CD4-positive, alpha-beta T cell treated with Interleukin-4 for 4 hours (primary cell): ENCODE measurements around the gene PAK5.

Experiments
- DNase-seq: peaks from one replicate; pipeline ENCODE4 v3.0.0-alpha.2; 2020

The PAK5 gene

DNA sequence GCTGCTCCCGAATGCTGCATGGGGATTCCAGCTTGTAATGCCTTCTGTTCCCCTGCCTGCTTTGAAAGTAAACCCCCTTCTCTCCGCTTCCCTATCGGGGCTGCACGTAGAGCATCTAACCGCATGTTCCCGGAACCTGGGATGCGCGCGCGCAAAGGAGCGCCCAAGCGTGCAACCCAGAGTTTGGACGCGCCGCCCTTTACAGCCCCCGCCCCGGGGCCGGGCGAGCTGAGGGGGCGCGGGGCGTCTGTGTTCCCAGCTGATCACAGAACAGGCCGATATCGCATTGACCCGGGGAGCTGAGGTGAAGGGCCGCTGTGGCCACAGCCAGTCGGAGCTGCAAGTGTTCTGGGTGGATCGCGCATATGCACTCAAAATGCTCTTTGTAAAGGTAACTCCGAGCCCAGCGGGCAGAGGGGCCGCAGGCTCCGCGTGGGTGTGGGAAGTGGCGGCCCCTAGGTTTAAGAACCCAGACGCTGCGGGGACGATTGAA lies 323.1 kb downstream of the PAK5 start:
- DNase-seq, result no peak

GRCh38 chr20:9515214-9515585 lies 323.7 kb downstream of the PAK5 start:
- no peak for DNase-seq

DNA sequence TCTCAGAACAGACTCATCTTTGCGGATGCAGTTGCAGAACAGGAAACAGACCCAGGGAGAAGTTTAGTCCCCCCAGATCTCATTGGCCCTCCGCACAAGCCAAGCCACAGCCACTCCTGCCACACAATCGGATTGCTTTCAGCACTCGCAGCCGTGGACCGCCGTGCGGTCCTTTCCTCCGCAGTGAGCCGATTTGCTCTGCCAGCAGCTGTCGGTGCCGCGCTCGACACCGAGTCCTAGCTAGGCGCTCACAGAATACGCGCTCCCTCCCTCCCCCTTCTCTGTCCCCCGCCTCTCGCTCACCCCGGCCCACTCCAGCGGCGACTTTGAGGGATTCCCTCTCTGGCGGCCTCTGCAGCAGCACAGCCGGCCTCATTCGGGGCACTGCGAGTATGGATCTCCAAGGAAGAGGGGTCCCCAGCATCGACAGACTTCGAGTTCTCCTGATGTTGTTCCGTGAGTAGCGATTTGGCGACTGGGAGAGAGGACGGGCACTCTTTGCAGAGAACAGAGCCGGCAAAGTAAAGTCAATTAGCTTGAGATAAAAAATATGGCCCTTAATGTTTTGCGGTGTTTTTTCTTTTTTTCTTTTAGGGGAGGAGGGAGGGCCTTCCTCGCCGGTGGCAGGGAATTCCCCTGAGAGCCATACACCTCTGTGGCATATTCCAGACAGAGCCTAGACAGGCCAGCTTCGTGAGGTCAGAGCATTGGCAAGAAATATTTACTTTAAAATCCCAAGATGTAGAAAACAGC lies 324.2 kb downstream of the PAK5 start, which contains the start of gene LAMP5:
Gene LAMP5 (plus strand): TSS at position 130 of the 753 bp plus-strand sequence. CDS start 263 bp downstream, at position 393.
- no peak for DNase-seq

- no peak for DNase-seq
Observed at GRCh38 chr20:9514072-9514460, 324.8 kb downstream of the PAK5 start.

GRCh38 chr20:9510911-9511310 lies 328.0 kb downstream of the PAK5 start:
- DNase-seq, result no peak

DNA sequence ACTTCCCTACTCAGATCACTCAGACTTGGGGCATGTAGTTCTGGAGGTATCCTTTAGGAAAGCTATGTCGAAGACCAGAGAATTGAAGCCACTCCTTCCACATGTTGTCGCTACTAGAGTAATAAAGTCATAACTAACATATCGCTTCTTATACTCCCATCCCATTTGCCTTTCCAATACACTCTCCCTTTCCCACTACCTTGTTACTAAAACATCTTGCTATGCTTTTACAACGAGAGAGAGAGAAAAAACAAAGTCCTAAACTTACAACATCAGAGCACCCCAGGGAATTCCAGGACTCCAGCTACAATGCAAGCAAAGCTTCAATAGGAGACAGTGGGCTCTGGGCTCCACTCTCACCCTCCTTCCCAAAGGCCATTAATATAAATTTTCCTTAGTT lies 329.6 kb downstream of the PAK5 start:
- DNase-seq, result no peak

DNA sequence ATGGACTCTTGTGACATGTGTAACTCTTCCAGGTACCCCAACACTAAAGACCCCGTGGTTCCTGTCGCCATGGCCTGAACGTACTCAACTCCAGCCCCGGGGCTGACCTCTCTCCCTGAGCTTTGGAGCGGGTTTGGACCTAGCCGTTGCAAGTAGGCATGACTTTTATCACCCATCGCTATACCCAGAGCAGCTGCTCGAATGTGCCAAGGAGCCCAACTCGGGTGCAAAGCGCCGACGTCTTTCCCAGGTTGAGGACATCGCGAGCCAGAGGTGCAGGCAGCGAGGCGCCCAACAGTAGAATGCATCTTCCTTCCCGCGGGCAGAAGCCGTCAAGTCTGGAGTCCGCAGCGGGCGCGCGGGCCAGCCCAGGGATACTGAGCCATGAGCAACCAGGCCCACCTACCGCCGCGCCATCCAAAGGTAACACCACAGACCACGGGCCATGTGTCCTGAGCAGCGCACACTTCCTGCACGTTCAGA lies 330.1 kb downstream of the PAK5 start:
- DNase-seq, result no peak

DNA sequence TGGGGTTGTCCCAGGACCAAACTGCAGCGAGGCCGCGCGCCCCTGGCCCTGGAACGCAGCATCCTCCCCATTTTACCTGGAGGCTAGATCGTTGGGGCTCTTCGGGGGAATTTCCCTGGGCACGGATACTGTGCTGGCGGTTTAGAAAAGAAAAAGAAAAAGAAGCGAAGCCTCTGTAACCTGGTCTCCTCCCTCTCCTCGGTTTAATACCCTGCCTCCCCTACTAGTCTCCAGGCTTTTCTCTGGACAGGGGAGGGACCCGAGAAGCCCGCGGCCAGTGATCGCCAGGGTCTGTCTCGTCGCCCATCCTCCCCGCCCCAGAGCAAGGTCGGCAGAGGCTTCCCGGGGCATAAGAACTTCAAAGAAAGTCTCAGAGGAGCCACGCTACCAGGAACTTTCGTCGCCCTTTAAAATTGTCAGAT lies 330.6 kb downstream of the PAK5 start:
- no peak for DNase-seq

DNA sequence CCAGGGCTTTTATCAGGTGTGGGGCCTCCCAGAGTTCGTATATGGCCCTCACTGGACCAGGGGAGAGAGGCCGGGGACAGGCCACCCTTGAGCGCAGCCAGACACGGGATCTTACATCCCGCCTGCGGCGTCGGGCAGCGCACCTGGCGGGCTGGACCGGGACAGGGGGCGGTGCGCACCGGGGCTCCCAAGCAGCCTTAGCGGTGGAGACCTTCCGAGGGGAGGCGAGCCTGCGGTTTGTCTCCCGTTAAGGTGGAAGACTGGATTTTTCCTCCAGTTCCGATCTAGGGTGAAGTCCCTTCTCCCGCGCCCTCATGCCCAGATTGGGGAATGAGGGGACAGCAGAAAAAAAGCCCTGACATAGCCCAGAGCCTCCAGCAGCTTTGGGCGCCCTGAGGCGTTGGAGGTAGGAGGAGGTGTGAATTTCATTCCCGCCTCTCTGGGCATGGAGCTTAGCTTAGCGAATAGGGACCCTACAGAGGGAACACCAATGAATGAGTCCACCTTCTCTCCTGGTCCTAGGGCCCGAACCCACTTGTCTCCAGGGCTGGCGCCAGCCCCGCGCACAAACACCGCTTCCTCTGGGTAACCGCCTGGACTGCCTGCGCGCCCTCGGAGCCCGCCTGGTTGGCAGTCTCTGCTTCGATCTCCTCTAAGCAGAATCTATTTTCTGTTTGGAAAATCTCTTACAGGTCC lies 331.2 kb downstream of the PAK5 start:
- DNase-seq, result no peak

DNA sequence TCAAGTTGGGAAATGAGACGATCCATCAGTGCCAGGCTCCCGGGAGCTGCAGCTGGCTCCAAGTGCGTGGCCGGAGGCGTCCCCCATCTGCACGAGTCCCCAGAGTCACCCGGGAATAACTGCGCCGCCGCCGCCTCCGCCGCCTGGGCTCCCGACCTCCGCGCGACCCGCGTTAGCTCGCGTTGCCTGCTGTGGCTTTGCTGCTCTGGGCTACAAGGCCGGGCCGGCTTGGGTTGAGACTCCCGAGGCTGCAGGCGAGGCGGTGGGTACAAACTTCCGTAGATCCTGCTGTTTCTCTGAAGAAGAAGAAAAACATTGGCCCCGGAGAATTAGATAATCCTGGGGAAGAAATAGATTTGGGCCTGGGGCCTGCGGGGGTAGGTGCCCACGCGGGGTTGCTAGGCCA lies 331.9 kb downstream of the PAK5 start:
- no peak for DNase-seq

DNA sequence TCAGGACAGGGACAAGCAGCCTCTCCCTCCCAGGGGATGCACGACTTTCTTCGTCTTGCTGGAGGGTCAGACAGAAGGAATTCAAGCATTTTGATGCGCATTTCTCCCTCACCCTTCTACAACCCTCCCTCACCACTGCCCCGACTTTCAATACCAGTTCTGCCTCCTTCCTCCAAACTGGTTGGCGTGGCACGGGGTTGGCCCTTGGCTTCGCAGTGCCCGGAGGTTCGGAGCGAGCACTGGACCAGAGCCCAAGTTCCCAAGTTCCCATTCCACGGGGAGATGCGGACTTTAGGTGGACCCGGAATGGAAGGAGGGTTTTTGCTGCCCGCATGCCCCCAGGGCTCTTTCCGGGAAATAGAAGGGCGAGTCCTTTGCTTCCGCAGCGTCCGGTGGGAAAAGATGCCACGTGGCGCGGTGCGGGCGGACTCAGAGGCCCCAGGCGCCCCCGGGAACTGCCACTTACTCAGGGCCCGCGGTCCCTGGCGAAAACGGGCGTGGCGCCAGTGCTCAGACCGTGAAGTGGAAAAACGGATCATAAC lies 332.5 kb downstream of the PAK5 start:
- DNase-seq, result no peak

DNA sequence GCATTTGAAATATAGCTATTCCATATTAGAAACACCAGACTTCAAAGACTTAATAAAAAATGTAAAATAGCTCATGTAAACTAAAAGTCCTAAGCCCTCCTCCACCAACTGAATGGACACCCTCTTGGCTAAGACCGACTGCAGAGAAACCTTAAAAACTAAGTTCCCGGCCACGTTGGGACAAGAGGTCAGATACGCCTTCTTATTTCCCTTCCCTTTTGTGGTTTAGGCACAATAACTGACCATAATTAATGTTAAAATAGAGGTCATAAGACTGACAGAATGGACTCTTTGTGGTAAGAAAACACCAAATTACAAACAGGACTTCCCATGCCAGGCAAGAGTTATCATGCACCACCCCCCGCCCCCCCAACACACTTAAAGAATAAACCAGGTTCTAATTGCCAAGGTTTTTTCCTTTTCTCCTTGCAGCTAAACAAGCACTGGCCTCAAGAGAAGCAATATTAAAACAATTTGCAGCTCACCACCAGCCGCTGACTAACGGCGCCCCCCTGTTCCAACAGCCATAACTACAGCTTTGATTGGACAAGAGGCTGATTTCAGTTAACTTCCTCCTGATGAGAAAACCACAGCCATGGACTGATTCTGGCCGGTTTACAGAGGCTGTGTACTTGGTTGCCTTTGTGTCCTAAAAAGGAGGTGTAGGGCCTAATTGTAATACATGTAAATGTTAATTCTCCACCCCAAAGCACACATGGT lies 335.2 kb downstream of the PAK5 start:
- DNase-seq, result no peak

DNA sequence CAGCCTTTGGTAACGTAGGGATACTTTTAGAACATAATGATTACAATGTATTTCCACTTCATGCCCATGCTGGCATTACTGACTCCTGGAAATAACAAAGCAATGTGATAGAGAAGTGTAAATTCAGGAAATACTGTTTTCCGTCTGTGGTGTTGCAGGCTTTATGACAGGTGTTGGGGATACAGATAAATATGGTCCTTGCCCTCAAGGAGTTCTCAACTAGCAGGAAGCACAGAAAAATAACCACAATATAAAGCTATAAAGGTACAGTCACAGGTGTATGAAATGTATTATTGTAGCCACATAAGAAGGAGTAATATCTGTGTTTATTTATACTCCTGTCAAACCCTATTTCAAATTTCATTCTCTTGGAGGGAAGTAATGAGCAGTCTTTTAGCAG lies 337.4 kb downstream of the PAK5 start:
- no peak for DNase-seq

DNA sequence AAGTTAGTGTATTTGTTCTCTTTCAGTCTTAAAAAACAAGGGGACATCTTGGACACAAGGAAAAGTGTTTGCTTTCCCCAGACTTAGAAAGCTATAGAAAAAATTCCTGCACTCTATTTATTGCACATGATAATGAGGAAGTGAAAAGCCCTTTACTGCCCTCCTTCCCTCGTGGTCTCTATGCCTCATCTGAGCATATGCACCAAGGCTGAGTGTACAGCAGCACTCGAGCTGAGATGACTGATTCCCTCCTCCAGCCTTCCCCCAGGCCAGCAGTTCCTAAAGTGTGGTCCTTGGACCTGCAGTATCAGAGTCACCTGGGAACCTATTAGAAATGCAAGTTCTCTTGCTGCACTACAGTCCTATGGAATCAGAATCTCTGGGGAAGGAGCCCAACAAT lies 338.8 kb downstream of the PAK5 start:
- DNase-seq, result no peak

- DNase-seq, result no peak
Observed at GRCh38 chr20:9499126-9499899, 339.6 kb downstream of the PAK5 start.

DNA sequence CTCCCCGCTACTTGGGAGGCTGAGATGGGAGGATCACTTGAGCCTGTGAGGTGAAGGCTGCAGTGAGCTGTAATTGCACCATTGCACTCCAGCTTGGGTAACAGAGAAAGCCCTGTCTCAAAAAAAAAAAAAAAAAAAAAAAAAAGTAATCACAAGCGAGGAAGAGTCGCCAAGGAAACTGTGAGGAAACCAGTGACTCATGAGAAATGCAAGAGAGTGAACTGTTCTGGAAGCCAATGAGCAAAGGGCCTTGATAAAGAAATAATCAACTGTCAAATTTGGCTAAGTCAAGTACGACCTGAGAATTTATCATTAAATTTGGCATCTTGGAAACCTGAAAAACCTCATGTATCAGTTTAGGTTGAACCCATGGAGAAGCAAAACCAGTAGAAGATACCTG lies 340.6 kb downstream of the PAK5 start:
- DNase-seq, result no peak

DNA sequence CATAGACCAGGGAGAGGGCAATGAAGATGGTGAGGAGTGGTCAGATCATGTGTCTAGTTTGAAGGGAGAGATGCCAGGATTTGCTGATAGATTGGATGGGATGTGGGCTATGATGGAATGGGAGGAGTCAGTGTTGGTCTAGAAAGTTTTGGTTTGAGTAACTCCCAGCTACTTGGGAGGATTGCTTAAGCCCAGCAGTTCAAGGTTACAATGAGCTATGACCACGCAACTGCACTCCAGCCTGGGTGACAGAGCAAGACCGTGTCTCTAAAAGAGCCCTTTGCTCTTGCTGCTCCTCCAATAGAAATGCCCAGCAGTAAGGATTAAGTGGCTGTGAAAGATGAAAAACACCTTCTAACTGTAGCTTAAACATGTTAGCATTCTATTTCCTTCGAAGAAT lies 342.7 kb downstream of the PAK5 start:
- no peak for DNase-seq

GRCh38 chr20:9495701-9496100 lies 343.2 kb downstream of the PAK5 start:
- DNase-seq, result no peak

DNA sequence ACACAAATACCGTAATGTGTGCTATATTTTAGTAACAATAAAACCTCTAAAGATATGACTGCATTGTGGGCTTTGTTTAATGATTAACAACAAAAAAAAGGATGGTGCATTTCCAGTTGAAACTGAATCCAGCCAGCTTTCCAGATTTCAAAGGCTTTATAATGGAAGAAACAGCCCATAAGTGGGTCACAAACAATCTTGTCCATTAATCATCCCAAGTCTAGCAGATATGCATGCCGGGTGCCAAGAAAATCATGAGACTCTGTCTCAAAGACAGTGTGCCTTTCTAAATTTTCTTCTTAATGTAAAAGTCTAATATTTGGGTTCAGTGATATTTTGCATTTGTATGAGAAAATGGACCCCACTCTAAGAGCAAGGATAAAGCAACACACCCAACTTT lies 345.1 kb downstream of the PAK5 start:
- DNase-seq, result no peak

DNA sequence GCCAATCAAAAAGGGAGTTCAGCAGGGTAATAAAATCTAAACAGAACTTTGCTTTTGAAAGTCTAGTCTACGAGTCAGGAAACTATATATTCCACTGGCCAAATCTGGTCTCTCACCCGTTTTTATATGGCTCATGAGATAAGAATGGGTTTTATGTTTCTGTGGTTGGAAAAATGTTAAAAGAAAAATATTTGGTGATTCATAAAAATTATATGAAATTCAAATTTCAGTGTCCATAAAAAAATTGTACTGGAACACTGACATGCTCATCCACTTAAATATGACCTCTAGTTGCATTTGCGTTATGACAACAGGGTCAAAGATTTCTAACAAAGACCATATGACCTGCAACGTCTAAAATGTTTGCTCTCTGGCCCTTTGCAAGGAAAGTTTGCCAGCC lies 346.8 kb downstream of the PAK5 start:
- DNase-seq, result no peak

DNA sequence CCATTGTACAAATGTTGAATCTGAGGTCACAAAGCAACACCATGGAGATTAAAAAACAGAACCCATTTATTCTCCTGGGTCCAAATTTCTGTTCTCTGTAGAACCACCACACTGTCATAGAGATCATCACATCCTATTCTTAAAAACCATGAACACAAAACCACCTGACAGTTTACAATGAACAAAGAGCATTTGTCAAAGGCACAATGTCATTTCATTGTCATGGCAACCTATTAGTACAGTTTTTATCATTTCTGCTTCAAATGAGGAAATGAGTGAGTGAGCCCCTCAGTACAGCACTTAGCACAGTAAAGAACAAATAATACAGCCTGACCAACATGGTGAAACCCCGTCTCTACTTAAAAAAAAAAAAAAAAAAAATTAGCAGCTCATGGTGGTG lies 347.6 kb downstream of the PAK5 start:
- DNase-seq, result no peak

DNA sequence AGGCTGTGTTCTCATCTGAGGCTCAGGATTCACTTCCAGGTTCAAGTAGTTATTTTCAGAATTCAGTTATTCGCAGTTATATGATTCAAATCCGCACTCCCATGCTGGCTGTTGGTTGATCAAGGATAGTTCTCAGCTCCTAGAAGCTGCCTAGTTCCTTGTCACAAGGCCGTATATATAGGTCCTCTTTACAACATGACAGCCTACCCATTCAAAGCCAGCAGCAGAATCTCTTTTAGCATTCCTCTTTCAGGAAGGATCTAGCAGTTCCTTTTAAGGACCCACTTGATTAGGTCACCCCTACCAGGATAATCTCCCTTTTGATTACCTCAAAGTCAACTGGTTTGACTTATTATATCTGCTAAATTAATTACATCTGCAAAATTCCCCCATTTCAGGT lies 348.2 kb downstream of the PAK5 start:
- no peak for DNase-seq

DNA sequence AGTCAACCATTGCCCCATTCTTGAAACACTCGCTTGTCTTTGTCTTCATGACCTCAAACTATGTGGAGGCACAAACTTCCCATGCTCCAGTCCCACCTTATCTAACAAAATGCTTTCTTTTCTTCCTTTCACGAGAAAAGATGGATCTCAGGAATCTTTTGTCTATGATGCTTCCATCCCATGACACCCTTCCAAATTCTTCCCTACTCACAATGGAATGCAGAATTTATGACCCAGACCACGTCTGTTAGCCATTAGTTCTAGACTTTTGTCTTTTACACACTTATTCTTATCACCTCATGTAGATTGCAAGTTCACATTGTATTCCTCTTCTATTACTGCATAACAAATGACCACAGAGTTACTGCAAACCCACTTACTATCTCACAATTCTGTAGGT lies 348.7 kb downstream of the PAK5 start:
- no peak for DNase-seq
